Renal cortical epithelial cell (primary cell): Measurements from ENCODE around the gene TEDC2. TPM values are rescaled to one million over a fixed set of nuclear protein-coding genes. Genes with fewer than 3 reads are reported as not detected.
"Not testable (repeated sequence)": the region's sequence is repeated elsewhere in the genome, so short reads cannot be mapped to it uniquely, and the experiment has no call there.

ENCODE experiments used
- DNase-seq: peaks from one replicate; pipeline ENCODE4 v3.0.0-alpha.2; 2011; ENCODE audit warnings: low read depth
- total RNA-seq: library from RNA; depleted of rRNA; stranded (reverse); fragments of >200 nt; gene quantifications from 2 replicates; pipeline ENCODE4 v1.2.3, GENCODE V29; 2014

TEDC2 gene
- total RNA-seq, 1 donor from 2014 or later = 2.3 TPM

DNA sequence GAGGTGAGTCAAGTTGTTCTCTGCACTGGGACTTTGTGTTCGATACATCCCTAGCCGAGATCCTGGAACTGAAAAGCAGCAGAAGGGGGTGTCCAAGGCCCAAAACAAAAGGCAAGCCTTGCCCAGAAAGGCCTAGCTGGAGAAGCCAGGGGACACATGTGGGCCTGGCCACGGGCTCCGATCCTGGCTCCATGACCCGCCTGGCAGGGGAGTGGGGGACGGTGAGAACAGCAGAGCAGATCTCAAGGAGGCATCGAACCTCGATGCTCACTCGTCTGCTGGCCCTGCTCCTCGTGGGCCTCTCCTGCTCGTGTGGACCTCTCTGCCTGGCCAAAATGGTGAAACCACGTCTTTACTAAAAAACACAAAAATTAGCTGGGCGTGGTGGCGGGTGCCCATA lies 21.8 kb upstream of the TEDC2 start:
- no peak for DNase-seq

GRCh38 chr16:2439598-2439997 lies 20.3 kb upstream of the TEDC2 start:
- DNase-seq = no peak

- not testable (repeated sequence) for DNase-seq
Measured at GRCh38 chr16:2441143-2441804, 18.6 kb upstream of the TEDC2 start.

DNA sequence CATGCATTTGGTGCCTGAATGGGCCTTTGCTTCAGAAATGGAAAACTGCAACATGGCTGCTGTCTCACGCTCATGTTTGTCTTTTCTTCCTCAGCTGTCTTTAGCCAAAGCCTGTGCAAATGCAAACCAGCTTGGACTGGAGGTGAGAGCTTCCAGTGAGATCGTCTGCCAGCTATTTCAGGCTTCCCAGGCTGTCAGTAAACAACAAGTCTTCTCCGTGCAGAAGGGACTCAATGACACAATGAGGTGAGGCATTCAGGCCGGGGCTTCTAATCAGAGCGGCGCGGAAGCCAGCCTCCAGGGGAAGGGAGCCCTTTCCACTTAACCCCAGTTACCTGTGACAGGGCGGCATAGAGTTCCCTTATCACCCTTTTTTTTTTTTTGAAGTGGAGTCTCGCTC lies 16.4 kb upstream of the TEDC2 start:
- DNase-seq = no peak

- no peak for DNase-seq
Measured at GRCh38 chr16:2447920-2448583, 11.9 kb upstream of the TEDC2 start.

DNA sequence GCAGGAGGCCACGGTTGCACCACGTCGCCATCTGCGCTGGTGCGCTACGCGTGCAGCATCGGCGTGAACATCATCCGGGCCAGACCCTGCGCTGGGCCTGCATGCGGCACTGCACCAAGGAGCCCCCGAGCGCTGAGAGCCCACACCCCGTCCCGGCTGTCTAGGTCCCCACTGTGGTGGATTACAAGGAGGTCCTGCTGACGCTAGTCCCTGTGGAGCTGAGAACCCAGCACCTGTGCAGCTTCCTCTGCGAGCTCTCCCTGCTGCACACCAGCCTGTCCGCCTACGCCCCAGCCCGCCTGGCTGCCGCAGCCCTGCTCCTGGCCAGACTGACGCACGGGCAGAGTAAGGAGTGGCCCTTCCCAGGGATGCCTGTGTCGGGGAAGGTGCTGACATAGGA lies 10.8 kb upstream of the TEDC2 start:
- DNase-seq = no peak

DNA sequence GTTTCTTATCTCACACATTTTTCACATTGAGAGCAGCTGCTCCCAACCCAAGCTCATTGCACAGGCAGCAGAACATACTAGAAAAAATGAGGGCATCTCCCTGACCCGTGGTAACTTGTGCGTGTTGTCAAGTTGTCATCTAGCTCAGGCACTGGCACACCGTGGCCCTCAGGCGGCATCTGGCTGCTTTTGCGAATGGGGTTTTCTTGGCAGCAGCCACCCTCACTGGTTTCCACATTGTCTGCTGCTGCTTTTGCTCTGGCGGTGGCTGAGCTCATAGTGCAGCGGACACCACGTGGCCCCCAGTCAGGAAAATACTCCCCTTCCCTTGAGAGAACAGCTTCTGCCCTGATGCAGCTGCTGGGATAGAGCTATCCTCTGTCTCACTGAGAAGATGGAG lies 9.4 kb upstream of the TEDC2 start:
- DNase-seq = no peak

GRCh38 chr16:2450975-2451381 lies 8.9 kb upstream of the TEDC2 start:
- DNase-seq = no peak

GRCh38 chr16:2451851-2452320 lies 8.0 kb upstream of the TEDC2 start:
- DNase-seq = no peak

DNA sequence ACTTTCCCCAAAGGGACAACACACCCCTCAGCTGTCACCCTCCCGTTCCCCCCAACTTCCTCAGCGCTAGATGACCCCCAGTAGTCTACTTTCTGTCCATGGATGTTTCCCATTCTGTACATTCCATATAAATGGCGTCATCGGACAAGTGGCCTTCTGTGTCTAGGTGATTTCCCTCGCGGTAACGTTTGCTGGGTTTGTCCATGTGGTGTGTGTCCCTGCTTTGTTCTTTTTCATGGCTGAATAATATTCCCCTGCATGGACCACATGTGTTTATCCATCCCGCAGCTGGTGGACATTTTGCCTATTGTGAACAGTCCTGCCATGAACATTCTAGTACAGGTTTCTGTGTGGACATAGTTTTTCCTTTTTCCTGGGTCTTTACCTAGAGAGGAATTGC lies 7.3 kb upstream of the TEDC2 start:
- DNase-seq = no peak

GRCh38 chr16:2455081-2455845 lies 4.6 kb upstream of the TEDC2 start:
- no peak for DNase-seq

DNA sequence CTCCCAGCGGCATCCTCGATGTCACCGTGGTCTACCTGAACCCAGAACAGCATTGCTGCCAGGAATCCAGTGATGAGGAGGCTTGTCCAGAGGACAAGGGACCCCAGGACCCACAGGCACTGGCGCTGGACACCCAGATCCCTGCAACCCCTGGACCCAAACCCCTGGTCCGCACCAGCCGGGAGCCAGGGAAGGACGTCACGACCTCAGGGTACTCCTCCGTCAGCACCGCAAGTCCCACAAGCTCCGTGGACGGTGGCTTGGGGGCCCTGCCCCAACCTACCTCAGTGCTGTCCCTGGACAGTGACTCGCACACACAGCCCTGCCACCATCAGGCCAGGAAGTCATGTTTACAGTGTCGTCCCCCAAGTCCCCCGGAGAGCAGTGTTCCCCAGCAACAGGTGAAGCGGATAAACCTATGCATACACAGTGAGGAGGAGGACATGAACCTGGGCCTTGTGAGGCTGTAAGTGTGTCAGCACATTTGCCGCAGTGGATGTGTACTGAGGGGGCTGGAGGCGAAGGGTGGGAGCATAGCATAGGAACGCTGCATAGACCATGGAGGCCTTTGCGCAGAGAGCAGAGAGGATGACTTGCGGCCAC lies 3.3 kb upstream of the TEDC2 start:
- DNase-seq = no peak

GRCh38 chr16:2457267-2457666 lies 2.6 kb upstream of the TEDC2 start:
- DNase-seq = no peak

- DNase-seq = no peak
Measured at GRCh38 chr16:2457946-2458345, 2.0 kb upstream of the TEDC2 start.

DNA sequence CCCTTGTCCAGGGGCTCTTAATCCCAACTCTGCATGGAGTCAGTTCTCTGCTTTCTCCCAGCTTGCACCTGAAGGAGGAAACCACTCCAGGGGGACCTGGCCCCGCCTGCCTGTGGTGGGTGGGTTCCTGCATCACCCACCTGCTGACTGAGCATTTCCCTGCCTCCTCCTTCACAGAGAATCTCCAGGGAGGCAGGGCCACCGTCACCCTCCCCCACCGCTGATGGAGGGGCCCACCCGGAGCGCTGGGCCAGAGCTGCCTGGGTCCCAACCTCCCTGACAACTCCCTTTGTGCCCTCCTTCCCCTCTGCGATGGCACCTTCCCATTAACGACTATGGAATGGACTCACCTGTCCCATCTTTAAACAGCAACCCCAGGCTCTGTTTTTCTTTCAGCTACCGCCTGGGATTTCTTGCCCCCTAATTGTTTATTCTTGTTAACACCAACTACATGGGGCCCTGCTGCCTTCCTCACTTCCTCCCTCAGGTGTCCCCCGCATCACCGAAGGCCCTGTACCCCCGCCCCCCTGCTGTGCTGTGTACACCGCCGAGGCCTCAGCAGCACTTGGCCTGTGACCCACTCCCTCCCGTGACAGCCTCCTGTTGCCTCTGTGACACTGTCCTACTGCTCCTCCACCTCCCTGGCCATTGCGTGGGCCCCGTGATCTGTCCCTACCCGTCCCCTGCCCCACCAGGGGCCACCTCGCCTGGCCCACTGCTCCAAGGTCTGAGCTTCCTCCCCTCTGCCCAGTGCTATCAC lies 842 bp upstream of the TEDC2 start:
- DNase-seq = no peak

DNA sequence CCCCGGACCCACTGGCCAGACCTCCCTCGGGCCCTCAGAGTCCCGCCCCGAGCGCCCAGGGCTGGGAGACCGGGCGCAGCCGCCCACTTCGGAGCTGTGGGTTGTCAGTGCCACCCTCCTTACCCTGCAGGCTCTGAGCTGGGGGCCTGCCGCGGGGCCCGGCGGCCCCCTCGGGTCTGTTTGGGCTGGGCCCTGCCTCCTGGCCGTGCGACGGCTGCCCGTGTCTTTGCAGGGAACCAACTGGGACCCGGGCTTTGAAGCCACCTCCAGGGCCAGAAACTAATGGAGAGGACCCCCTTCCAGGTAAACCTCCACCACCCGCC lies 443 bp downstream of the TEDC2 start:
- DNase-seq = no peak

GRCh38 chr16:2460916-2461315 lies 1.0 kb downstream of the TEDC2 start:
- DNase-seq = no peak

GRCh38 chr16:2462031-2462866 lies 2.3 kb downstream of the TEDC2 start:
- DNase-seq = no peak

DNA sequence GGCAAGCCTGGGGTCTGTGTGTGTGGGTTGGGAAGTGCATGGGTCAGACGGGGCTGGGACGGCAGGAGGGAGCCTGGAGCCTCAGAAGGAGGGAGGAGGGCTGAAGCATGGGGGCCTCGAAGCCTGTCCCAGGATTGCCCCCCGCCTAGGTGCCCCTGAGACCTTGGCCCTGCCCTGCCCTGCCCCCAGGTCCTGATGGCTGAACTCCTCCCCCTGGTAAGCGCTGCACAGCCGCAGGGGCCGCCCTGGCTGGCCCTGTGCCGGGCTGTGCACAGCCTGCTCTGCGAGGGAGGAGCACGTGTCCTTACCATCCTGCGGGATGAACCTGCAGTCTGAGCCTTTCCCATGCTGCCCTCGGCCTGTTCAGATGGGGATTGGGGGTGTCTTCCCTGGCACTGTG lies 4.4 kb downstream of the TEDC2 start:
- DNase-seq = no peak

GRCh38 chr16:2465653-2466415 lies 5.9 kb downstream of the TEDC2 start:
- no peak for DNase-seq
